ENCODE data around the gene PLEKHD1. TPM values are rescaled to one million over a fixed set of nuclear protein-coding genes. Genes with fewer than 3 reads are reported as not detected.

Gene PLEKHD1
- total and polyA plus RNA-seq, 9 of the 15 experiments (the other 6 are each of a cell fraction or from before 2014, with no cell fraction given), result not detected

GRCh38 chr14:69522026-69522425 lies 37.5 kb downstream of the PLEKHD1 start:
- Histone ChIP-seq H3K79me2 (ENCODE audit: control insufficient read depth, insufficient read depth, low read length) (no peaks in the 10 kb centered on the region), H3K9ac (ENCODE audit: insufficient read depth in 1 of 2, low read depth in 2 of 2, low read length in 2 of 2) (no peak overlapping the region), H3K9me1 (ENCODE audit: control insufficient read depth, insufficient read depth, low read length) (no peaks in the 10 kb centered on the region), H3K36me3 (ENCODE audit: control insufficient read depth, insufficient read depth, low read length) (no peaks in the 10 kb centered on the region), H3K4me1 (replicated peaks in 1 of 2; ENCODE audit: control insufficient read depth in 2 of 2, insufficient read depth in 2 of 2, low read length in 2 of 2) (no peaks in the 10 kb centered on the region), H3K4me3 (no peak overlapping the region), H3K9me3 (replicated peaks; ENCODE audit: control insufficient read depth, insufficient read depth, low read depth, low read length) (no peaks in the 10 kb centered on the region), H3K4me2 (ENCODE audit: insufficient read depth, low read length) (no peak overlapping the region), H3K27ac (ENCODE audit: extremely low read depth, low read depth, low read length) (no peak overlapping the region), H4K20me1 (replicated peaks; ENCODE audit: control insufficient read depth, insufficient read depth, low read length) (no peaks in the 10 kb centered on the region), H2AFZ (ENCODE audit: low read depth, low read length) (no peak overlapping the region), H3K27me3 (ENCODE audit: control insufficient read depth in 2 of 2, insufficient read depth in 2 of 2, low read length in 2 of 2) (peaks cover 5 to 22% of the 10 kb centered on the region in 2 experiments; a peak in 4 of 5 replicates)
- in situ Hi-C loops (cut with MboI), result no loop called here
- no TSS peak for BruUV-seq (replicated peaks)
- no peak for ATAC-seq
- WGBS (ENCODE audit: insufficient coverage, low coverage, missing lambda C conversion rate), result under 1% methylated on average over 6 of the region's 6 CpGs
- POLR2A ChIA-PET, result no interaction called here
- intact Hi-C loops (cut with micrococcal nuclease), result no loop called here
- CTCF ChIA-PET (ENCODE audit: low intra/inter-chr PET ratio), result no interaction called here
- FAIRE-seq, result no peak
- DNase-seq (ENCODE audit: extremely low read depth in 1 of 4, low spot score in 3 of 4), result no peak
- no peak for TF ChIP-seq ZNF644 (tag; IDR thresholded peaks at IDR 0.05; ENCODE audit: low read depth)
- TF ChIP-seq KDM1A (IDR thresholded peaks at IDR 0.05), result no peak
- no peak for TF ChIP-seq NEUROD1 (IDR thresholded peaks at IDR 0.05; ENCODE audit: borderline replicate concordance, low read depth, low read length, partially characterized antibody)
- no peak for TF ChIP-seq CREB1 (IDR thresholded peaks at IDR 0.05)
- no peak for TF ChIP-seq CREB1 (CRISPR knock-in tag; IDR thresholded peaks at IDR 0.05)
- TF ChIP-seq HMGN3 (IDR thresholded peaks at IDR 0.05; ENCODE audit: borderline replicate concordance, extremely low read depth, insufficient read length, low read depth, low read length), result no peak
- no peak for TF ChIP-seq ETS2 (tag; IDR thresholded peaks at IDR 0.05; ENCODE audit: borderline replicate concordance, poor library complexity, severe bottlenecking)
- no peak for TF ChIP-seq TCF7L2 (IDR thresholded peaks at IDR 0.05; ENCODE audit: low read depth, low read length)
- no peak for TF ChIP-seq ZNF217 (CRISPR knock-in tag; IDR thresholded peaks at IDR 0.05)
- no peak for TF ChIP-seq CREM (IDR thresholded peaks at IDR 0.05; ENCODE audit: low read depth)
- no peak for TF ChIP-seq ZNF507 (tag; conservative IDR thresholded peaks at IDR 0.05)
- TF ChIP-seq PBX2 (CRISPR knock-in tag; IDR thresholded peaks at IDR 0.05; ENCODE audit: low read depth), result no peak
- no peak for TF ChIP-seq PBX2 (tag; conservative IDR thresholded peaks at IDR 0.05; ENCODE audit: low read depth)
- TF ChIP-seq ATF1 (CRISPR knock-in tag; IDR thresholded peaks at IDR 0.05), result no peak
- no peak for TF ChIP-seq ATF1 (tag; IDR thresholded peaks at IDR 0.05)
- TF ChIP-seq CTCFL (IDR thresholded peaks at IDR 0.05; ENCODE audit: borderline replicate concordance, insufficient read depth, low read depth, low read length, poor library complexity, severe bottlenecking), result no peak
- no peak for TF ChIP-seq TAF9B (IDR thresholded peaks at IDR 0.05; ENCODE audit: partially characterized antibody)
- TF ChIP-seq MYC (IDR thresholded peaks at IDR 0.05; ENCODE audit: low read depth, low read length), result no peak
- no peak for TF ChIP-seq MYC (CRISPR knock-in tag; IDR thresholded peaks at IDR 0.05; ENCODE audit: borderline replicate concordance, low read depth)
- TF ChIP-seq CBX8 (IDR thresholded peaks at IDR 0.05; ENCODE audit: borderline replicate concordance, extremely low read depth, low read depth, low read length, poor library complexity, severe bottlenecking), result no peak
- no peak for TF ChIP-seq CSDE1 (IDR thresholded peaks at IDR 0.05)

Data from K562 (cell line).